ENCODE results near the gene TDP1.

- TF ChIP-seq TAF1 (IDR thresholded peaks at IDR 0.05; ENCODE audit: borderline replicate concordance, low read depth, low read length) (no peak), POLR2AphosphoS5 (IDR thresholded peaks at IDR 0.05; ENCODE audit: low read depth, low read length) (no peak), POLR2A (IDR thresholded peaks at IDR 0.05; ENCODE audit: low read depth, low read length) (no peak)
These were observed 3.2 kb downstream of the TDP1 start for GRCh38 chr14:89958966-89959365.

All from GM12892 (cell line).